B cell (primary cell): ENCODE data around the gene NPR1. TPM values are rescaled to one million over a fixed set of nuclear protein-coding genes. Genes with fewer than 3 reads are reported as not detected.

Experiments
- ATAC-seq: fragments of 200-7000 bp; cut with Tn5 transposase; one replicate; pipeline ENCODE4 v1.10.0; 2021; ENCODE audit warnings: low read depth, mild to moderate bottlenecking, moderate number of reproducible peaks, moderate library complexity
- CTCF ChIA-PET: fragments of 350-600 bp; sonication (Branson Sonifier 250); formaldehyde crosslinking; loops from one replicate; lab custom pipeline; 2021; ENCODE audit warnings: antibody characterized with exemption, inconsistent platforms; lab: Charles Lee
- POLR2A ChIA-PET: fragments of 350-600 bp; sonication (Branson Sonifier 250); formaldehyde crosslinking; loops from one replicate; lab custom pipeline; 2021; ENCODE audit warnings: antibody characterized with exemption; lab: Charles Lee
- DNase-seq: peaks from one replicate; pipeline ENCODE4 v3.0.0; 2013
- H2AFZ ChIP-seq: 2 replicates; pipeline ENCODE4 v1.6.1; 2012; ENCODE audit warnings: mild to moderate bottlenecking, low read depth, low read length; ENCODE audit not compliant: insufficient read depth, poor library complexity, severe bottlenecking
- H3K27ac ChIP-seq, 2 donors: 1 replicate in 1 of 2; 2 replicates in 1 of 2; pipeline ENCODE4 v1.5.1; 2012 to 2013; ENCODE audit warnings: low read length in 2 of 2, mild to moderate bottlenecking in 2 of 2, moderate library complexity in 1 of 2
- H3K27me3 ChIP-seq, 4 experiments: fragments of 200-600 bp in 1 of 4; sonication (generic) in 1 of 4; replicated peaks in 1 of 4; 1 replicate in 2 of 4; 2 replicates in 2 of 4; pipeline versions ENCODE4 v1.6.1 to v1.7.0; 2013 to 2016; ENCODE audit warnings: low read length in 3 of 4, mild to moderate bottlenecking in 2 of 4, mixed read lengths in 1 of 4, moderate library complexity in 1 of 4; ENCODE audit not compliant: insufficient read depth in 4 of 4, control insufficient read depth in 3 of 4; ENCODE audit errors: control extremely low read depth in 1 of 4
- H3K36me3 ChIP-seq, 2 experiments: replicated peaks in 1 of 2; 1 replicate in 1 of 2; 2 replicates in 1 of 2; pipeline versions ENCODE4 v1.6.1 to v1.7.1; 2013; ENCODE audit warnings: low read length in 1 of 2; ENCODE audit not compliant: insufficient read depth in 2 of 2, control insufficient read depth in 1 of 2; ENCODE audit errors: control extremely low read depth in 1 of 2, extremely low read depth in 1 of 2
- H3K4me1 ChIP-seq, 2 donors: fragments of 200-600 bp in 1 of 2; sonication (generic) in 1 of 2; 1 replicate in 1 of 2; 2 replicates in 1 of 2; pipeline versions ENCODE4 v1.5.1 to v1.6.1; 2013 to 2017; ENCODE audit warnings: low read length in 2 of 2; ENCODE audit not compliant: control insufficient read depth in 2 of 2, insufficient read depth in 2 of 2
- H3K4me2 ChIP-seq: replicated peaks from 2 replicates; pipeline ENCODE3; 2012; ENCODE audit warnings: mild to moderate bottlenecking, low read depth, low read length; ENCODE audit not compliant: poor library complexity, severe bottlenecking
- H3K4me3 ChIP-seq, 5 experiments: fragments of 200-600 bp in 1 of 5; sonication (generic) in 1 of 5; 1 replicate in 3 of 5; 2 replicates in 2 of 5; pipeline versions ENCODE4 v1.5.1 to v1.7.0; 2011 to 2016; ENCODE audit warnings: low read length in 4 of 5, mild to moderate bottlenecking in 4 of 5, low read depth in 2 of 5, control low read depth in 1 of 5, moderate library complexity in 1 of 5; ENCODE audit not compliant: insufficient read depth in 1 of 5; ENCODE audit errors: control extremely low read depth in 1 of 5, extremely low read depth in 1 of 5
- H3K79me2 ChIP-seq: fragments of 200-600 bp; sonication (generic); one replicate; pipeline ENCODE4 v1.6.0; 2016; ENCODE audit warnings: low read length; ENCODE audit not compliant: control insufficient read depth, insufficient read depth
- H3K9ac ChIP-seq: fragments of 200-600 bp; sonication (generic); 2 replicates; pipeline ENCODE4 v1.6.1; 2017; ENCODE audit warnings: mild to moderate bottlenecking, low read length, moderate library complexity
- H3K9me3 ChIP-seq, 3 donors: one replicate each; pipeline versions ENCODE4 v1.6.1 to v1.7.1; 2013; ENCODE audit warnings: low read length in 2 of 3; ENCODE audit not compliant: control insufficient read depth in 2 of 3, insufficient read depth in 1 of 3; ENCODE audit errors: control extremely low read depth in 1 of 3
- H4K20me1 ChIP-seq: 2 replicates; pipeline ENCODE4 v1.6.0; 2012; ENCODE audit warnings: mild to moderate bottlenecking, low read length; ENCODE audit not compliant: insufficient read depth, control insufficient read depth, poor library complexity, severe bottlenecking
- H3K27ac Mint-ChIP-seq: one replicate; pipeline ENCODE4 v1.8.0; 2021; ENCODE audit warnings: mixed read lengths
- H3K27me3 Mint-ChIP-seq: one replicate; pipeline ENCODE4 v1.8.0; 2021; ENCODE audit warnings: mixed read lengths
- H3K4me1 Mint-ChIP-seq: one replicate; pipeline ENCODE4 v1.8.0; 2021; ENCODE audit warnings: mixed read lengths
- H3K4me3 Mint-ChIP-seq: one replicate; pipeline ENCODE4 v1.8.0; 2021; ENCODE audit warnings: mixed read lengths
- H3K9me3 Mint-ChIP-seq: one replicate; pipeline ENCODE4 v1.8.0; 2022; ENCODE audit warnings: mixed read lengths; ENCODE audit not compliant: insufficient read depth
- CTCF ChIP-seq: fragments of 200-600 bp; IDR thresholded peaks from one replicate; pipeline ENCODE4 v1.8.0; 2022; ENCODE audit warnings: antibody characterized with exemption, mild to moderate bottlenecking
- EZH2 ChIP-seq: IDR thresholded peaks from 2 replicates; pipeline ENCODE4 v1.6.1; 2012; ENCODE audit warnings: borderline replicate concordance, low read depth, mild to moderate bottlenecking, moderate library complexity, low read length; ENCODE audit not compliant: insufficient read depth, poor library complexity, severe bottlenecking
- WGBS: methylation state at CpG from one replicate; pipeline ENCODE4 v1.1.5; 2013; ENCODE audit warnings: missing lambda C conversion rate; ENCODE audit not compliant: insufficient coverage; 5-methylcytosine and 5-hydroxymethylcytosine counted together
- intact Hi-C: fragments of 100-400 bp; cut with micrococcal nuclease; formaldehyde crosslinking; loops from one replicate; pipeline ENCODE4 v1.10.0; 2022
- polyA plus RNA-seq: library from polyadenylated mRNA; depleted of rRNA; stranded (reverse); fragments of >200 nt; gene quantifications from 2 replicates; pipeline ENCODE4 v1.2.3, GENCODE V29; 2012
- total RNA-seq, 2 donors: library from RNA; stranded (reverse); fragments of 120-200 nt in 1 of 2; gene quantifications; 1 replicate in 1 of 2; 2 replicates in 1 of 2; pipeline versions ENCODE4 v1.2.3 to v1.2.4, GENCODE V29; 2013 to 2022

Gene NPR1
- total and polyA plus RNA-seq, 2 donors (not counting 1 experiment from before 2014, with no cell fraction given): 0.37 TPM; not detected in 1

GRCh38 chr1:153673511-153673910 is 5.0 kb upstream of the NPR1 start:
- Histone ChIP-seq H3K4me1 (peaks cover 22 to 30% of the 10 kb centered on the region in 2 donors), H3K27me3 (peaks cover 0 to 18% (median 12%) of the 10 kb centered on the region in 4 experiments), H3K9me3 (peaks cover 0 to 5% (median 0%) of the 10 kb centered on the region in 3 donors), H3K4me2 (no peak overlapping the region), H3K9ac (no peak overlapping the region), H2AFZ (no peak overlapping the region), H4K20me1 (no peaks in the 10 kb centered on the region), H3K36me3 (peaks cover 0 to 8% of the 10 kb centered on the region in 2 experiments), H3K27ac (no peak overlapping the region), H3K79me2 (peaks cover 23% of the 10 kb centered on the region), H3K4me3 (no peak overlapping the region)
- Mint-ChIP-seq H3K27me3 (peaks cover 18% of the 10 kb centered on the region), H3K27ac (no peak overlapping the region), H3K4me1 (peaks cover 25% of the 10 kb centered on the region), H3K4me3 (peak overlapping the region; percentile 42), H3K9me3 (no peaks in the 10 kb centered on the region)
- TF ChIP-seq EZH2 (no peak), CTCF (no peak)
- no peak for ATAC-seq
- intact Hi-C loops: loop anchor here (5.0 to 10.0 kb wide), 3 partner anchors 139 to 1389 kb away; partner anchors contain the start of genes EFNA4, HAX1 and S100A6
- no CpG with 5 or more reads among the region's 2 CpGs for WGBS
- no peak for DNase-seq
- ChIA-PET POLR2A (interaction anchor here (0.7 kb wide), 2 partner anchors 81 to 92 kb away, joined by 5 to 6 read pairs; no protein-coding TSS in a partner anchor), CTCF (interaction anchor here (0.6 to 3.0 kb wide), 4 partner anchors 61 to 163 kb away, joined by 3 to 12 read pairs (median 4); no protein-coding TSS in a partner anchor)
